Measurements from ENCODE around the gene CD46.
"Not testable (repeated sequence)": the region's sequence is repeated elsewhere in the genome, so short reads cannot be mapped to it uniquely, and the experiment has no call there.

CD46 gene

DNA sequence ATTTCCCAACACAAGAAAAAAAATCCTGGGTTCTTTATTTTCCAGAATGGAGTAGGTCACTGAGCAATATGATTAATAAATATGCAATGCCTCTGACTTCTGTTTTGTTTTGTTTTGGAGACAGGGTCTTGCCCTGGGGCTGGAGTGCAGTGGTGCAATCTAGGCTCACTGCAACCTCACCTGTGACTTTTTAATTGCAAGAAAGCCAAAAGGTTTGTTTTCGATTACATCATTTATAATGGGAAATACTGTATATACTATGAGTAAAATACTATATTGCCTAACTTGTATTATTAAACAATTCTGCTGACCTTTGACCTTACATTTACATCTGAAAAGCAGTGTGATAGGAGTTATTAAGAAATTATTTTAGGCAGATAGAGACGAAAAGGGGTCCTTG is 11.6 kb upstream of the CD46 start:
- no peaks in the 10 kb centered on the region for H3K36me3 ChIP-seq (ENCODE audit: insufficient read depth, low read length)
- H3K27ac ChIP-seq (ENCODE audit: low read depth, low read length), result no peak overlapping the region
- H3K9me3 ChIP-seq (ENCODE audit: low read length), result no peaks in the 10 kb centered on the region
- no peaks in the 10 kb centered on the region for H3K27me3 ChIP-seq (ENCODE audit: control insufficient read depth in 1 of 2, insufficient read depth in 2 of 2, low read length in 2 of 2)
- H3K4me1 ChIP-seq (ENCODE audit: insufficient read depth, low read length), result no peaks in the 10 kb centered on the region
- no peak overlapping the region for H3K9ac ChIP-seq (ENCODE audit: low read length)
- no peak overlapping the region for H3K4me3 ChIP-seq (ENCODE audit: low read depth in 1 of 2, low read length in 2 of 2)

DNA sequence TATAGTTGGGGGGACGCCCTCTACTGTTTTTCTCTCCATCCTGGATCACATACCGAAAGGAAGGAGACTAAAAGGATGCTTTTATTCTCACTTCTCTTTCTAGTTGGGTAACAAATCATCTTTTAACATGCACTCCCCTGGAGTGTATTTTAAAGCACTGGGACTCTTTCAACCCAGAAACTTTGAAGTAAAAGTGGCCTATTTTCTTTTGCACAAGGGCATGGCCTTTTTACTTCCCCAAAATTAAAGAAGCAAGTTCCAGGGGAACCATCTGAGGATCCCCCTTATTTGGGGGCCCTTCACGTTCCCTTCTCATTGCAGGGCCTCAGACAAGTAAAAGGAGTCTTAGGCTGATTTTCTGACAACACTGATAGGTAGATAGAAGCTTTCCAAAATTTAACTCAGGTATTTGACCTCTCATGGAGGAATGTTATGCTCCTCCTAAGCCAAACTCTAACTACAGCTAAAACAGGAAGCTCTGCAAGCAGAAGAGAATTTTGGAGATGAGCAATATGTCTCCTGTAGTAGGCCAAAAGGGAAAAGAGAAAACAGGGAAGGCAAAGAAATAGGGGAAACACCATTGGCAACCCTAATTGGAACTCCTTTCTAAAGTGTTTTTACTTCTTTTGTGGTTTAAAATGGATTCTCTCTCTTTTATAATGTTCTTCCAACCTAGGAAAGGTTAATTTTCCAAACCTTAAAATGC is 8.9 kb upstream of the CD46 start:
- no peaks in the 10 kb centered on the region for H3K27me3 ChIP-seq (ENCODE audit: control insufficient read depth in 1 of 2, insufficient read depth in 2 of 2, low read length in 2 of 2)
- H3K9ac ChIP-seq (ENCODE audit: low read length), result no peak overlapping the region
- no peak overlapping the region for H3K27ac ChIP-seq (ENCODE audit: low read depth, low read length)
- no peak overlapping the region for H3K4me3 ChIP-seq (ENCODE audit: low read depth in 1 of 2, low read length in 2 of 2)
- no peaks in the 10 kb centered on the region for H3K9me3 ChIP-seq (ENCODE audit: low read length)
- H3K4me1 ChIP-seq (ENCODE audit: insufficient read depth, low read length), result no peaks in the 10 kb centered on the region
- H3K36me3 ChIP-seq (ENCODE audit: insufficient read depth, low read length), result no peaks in the 10 kb centered on the region

DNA sequence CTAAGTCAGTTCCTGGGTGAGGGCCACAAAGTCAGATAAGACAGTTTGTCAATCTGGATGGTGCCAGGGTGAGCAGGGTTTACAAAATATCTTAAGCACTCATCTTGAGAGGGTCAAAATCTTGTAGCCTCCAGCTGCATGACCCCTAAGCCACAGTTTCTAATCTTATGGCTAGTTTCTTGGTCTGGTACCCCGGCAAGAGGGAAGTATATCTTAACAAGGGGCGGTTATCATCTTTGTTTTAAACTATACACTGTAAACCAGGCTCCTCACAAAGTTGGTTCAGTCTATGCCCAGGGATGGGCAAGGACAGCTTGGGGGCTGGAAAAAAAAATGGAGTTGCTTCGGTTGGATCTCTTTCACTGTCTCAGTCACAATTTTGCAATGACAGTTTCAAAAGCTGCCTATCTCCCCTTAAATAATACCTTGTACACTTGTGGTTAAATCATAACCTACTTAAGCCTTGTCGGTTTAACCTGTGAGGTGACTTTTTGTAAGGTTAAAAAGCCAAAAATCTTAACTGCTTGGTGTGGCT is 7.8 kb upstream of the CD46 start:
- H3K4me1 ChIP-seq (ENCODE audit: insufficient read depth, low read length), result no peaks in the 10 kb centered on the region
- no peak overlapping the region for H3K27ac ChIP-seq (ENCODE audit: low read depth, low read length)
- H3K9me3 ChIP-seq (ENCODE audit: low read length), result no peaks in the 10 kb centered on the region
- H3K9ac ChIP-seq (ENCODE audit: low read length), result no peak overlapping the region
- H3K27me3 ChIP-seq (ENCODE audit: control insufficient read depth in 1 of 2, insufficient read depth in 2 of 2, low read length in 2 of 2), result no peaks in the 10 kb centered on the region
- H3K36me3 ChIP-seq (ENCODE audit: insufficient read depth, low read length), result no peaks in the 10 kb centered on the region
- H3K4me3 ChIP-seq (ENCODE audit: low read depth in 1 of 2, low read length in 2 of 2), result no peak overlapping the region

DNA sequence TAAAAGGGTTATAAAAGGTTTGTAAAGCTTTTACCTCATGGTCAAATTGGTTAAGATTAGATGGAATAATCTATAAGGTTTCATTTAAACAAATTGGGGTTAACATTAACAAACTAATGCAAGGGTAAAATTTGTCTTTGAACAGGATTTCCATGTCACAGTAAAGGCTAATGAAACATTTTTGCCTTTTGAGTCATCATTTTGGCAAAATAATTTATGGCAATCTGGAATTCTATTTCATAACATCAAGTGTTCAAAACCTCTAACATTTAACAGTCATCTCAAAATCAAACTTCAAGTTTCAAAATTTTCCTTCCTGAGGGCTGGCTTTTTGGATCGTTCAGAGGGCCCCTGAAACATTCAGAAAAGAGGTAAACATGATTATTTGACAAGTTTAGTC is 6.6 kb upstream of the CD46 start:
- no peaks in the 10 kb centered on the region for H3K36me3 ChIP-seq (ENCODE audit: insufficient read depth, low read length)
- H3K9ac ChIP-seq (ENCODE audit: low read length), result no peak overlapping the region
- no peak overlapping the region for H3K27ac ChIP-seq (ENCODE audit: low read depth, low read length)
- H3K27me3 ChIP-seq (ENCODE audit: control insufficient read depth in 1 of 2, insufficient read depth in 2 of 2, low read length in 2 of 2), result no peaks in the 10 kb centered on the region
- H3K4me3 ChIP-seq (ENCODE audit: low read depth in 1 of 2, low read length in 2 of 2), result no peak overlapping the region
- H3K9me3 ChIP-seq (ENCODE audit: low read length), result no peaks in the 10 kb centered on the region
- no peaks in the 10 kb centered on the region for H3K4me1 ChIP-seq (ENCODE audit: insufficient read depth, low read length)

DNA sequence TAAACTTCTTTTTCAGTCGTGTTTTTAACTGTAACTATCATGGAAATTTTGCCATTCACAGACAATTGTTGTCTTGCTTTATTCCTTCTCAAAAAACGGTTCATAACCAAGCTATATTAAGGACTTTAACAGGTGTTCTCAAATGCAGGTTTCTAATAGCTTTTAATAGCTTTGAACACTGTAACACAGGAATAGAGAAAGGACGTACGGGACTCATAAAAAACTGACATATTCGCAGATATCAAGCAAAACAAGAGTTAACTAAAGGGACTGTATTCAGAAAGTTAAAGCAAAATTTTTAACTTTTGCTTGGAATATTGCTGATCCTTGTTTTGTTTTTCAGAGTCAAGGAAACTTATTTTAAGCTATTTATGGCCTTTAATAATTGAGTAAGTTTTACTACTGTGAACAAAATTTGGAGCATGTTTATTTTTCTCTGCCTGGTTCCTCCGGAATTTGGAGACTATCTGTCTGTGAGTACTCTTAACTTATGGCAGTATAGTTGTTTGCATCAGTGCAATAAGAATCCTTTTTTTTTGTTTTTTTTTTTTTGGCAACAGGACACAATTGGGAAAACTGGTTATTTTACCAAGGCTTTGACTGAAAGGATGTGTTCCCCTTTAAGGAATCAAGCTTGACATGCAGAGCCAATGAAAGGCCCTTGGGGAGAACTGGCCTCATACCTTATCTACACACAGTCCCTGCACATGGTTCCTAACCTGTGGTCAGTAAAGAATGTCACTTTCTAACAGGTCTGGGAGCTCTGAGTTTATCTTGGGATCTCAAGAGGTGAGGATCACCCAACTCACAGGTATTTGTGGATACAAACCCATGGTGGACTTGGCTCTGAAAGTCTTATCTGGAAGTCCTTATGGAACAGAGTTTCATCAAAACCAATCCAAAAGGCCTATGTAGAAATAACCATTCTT is 5.8 kb upstream of the CD46 start:
- Histone ChIP-seq H3K4me1 (ENCODE audit: insufficient read depth, low read length) (peaks cover 6% of the 10 kb centered on the region), H3K27ac (ENCODE audit: low read depth, low read length) (no peak overlapping the region), H3K27me3 (ENCODE audit: control insufficient read depth in 1 of 2, insufficient read depth in 2 of 2, low read length in 2 of 2) (no peaks in the 10 kb centered on the region), H3K9ac (ENCODE audit: low read length) (no peak overlapping the region), H3K9me3 (ENCODE audit: low read length) (no peaks in the 10 kb centered on the region), H3K36me3 (ENCODE audit: insufficient read depth, low read length) (no peaks in the 10 kb centered on the region), H3K4me3 (ENCODE audit: low read depth in 1 of 2, low read length in 2 of 2) (no peak overlapping the region)

DNA sequence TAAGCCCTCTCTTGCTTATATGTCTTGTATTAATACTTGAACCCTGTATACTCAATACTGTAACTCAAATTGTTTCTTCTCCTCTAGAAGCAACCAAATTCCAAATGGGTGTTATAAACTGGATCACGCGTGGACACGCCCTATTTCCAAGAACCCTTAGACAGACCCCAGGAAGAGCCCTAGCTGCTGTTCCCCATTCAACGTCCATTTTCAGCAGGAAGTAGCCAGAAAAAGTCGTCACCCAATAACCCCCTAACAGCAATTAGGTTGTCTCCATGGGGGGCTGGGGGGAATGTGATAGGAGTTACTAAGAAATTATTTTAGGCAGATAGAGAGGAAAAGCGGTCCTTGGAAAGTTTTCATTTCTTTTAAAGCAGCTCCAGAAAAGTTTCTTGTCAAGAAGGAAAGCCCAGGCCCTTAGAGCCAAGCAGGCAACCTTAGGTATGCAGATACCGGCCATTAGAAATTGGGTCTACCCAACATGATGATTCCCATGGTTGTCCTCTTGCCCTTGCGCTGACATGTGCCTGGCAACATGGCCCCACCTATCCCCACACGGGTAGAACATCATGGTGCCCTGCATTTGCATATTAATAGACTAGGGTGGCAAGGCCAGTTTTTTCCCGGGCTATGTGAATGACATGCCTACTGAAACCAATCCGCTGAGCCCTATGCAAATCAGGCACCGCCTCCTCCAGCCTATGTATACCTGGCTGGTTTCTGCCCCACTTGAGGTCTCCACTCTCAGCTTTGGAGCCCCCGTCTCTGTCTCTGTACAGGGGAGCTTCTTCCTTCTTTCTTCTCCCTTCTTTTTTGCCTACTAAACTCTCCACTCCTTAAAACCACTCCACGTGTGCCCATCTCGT is 4.0 kb upstream of the CD46 start:
- H3K9me3 ChIP-seq (ENCODE audit: low read length), result no peaks in the 10 kb centered on the region
- no peaks in the 10 kb centered on the region for H3K36me3 ChIP-seq (ENCODE audit: insufficient read depth, low read length)
- H3K4me1 ChIP-seq (ENCODE audit: insufficient read depth, low read length), result peaks cover 10% of the 10 kb centered on the region
- no peak overlapping the region for H3K9ac ChIP-seq (ENCODE audit: low read length)
- H3K27me3 ChIP-seq (ENCODE audit: control insufficient read depth in 1 of 2, insufficient read depth in 2 of 2, low read length in 2 of 2), result no peaks in the 10 kb centered on the region
- H3K27ac ChIP-seq (ENCODE audit: low read depth, low read length), result no peak overlapping the region
- H3K4me3 ChIP-seq (ENCODE audit: low read depth in 1 of 2, low read length in 2 of 2), result no peak overlapping the region

DNA sequence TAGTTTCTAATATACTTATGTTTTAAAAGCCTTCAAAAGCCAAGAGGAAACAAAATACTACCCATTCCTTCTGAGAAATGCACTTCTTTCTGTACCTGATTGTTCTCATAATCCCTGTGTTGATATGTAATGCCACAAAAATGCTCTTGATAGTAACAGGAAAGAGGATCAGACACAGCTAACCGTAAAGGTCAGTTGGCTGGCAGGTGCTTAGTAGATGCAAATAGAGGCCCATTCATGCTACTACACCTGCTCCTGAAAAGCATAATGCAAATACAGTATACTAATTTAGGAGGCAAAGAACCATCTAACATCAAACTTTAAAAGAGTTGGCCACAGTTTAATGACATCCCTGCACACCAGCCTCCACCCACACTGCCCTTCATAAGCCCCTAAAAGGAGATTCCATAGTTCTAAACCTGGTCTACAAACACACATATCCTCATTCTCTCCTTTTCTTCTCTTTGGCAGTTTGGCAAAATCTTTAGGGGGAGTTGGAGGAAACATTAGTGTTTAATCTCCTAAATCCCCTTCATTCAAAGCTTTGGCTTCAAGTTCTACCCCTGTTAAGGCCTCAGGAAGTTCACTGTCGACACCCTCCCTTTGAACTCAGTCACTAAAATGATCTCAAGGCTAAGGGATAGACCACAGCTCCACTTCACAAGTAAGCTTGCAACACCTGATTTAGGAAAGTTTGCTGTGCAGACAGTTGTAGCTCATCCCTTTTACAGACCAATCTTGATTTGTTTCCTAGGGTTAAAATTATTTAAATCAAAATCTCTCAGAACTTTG is 2.9 kb upstream of the CD46 start:
- no peaks in the 10 kb centered on the region for H3K9me3 ChIP-seq (ENCODE audit: low read length)
- no peak overlapping the region for H3K27ac ChIP-seq (ENCODE audit: low read depth, low read length)
- no peaks in the 10 kb centered on the region for H3K27me3 ChIP-seq (ENCODE audit: control insufficient read depth in 1 of 2, insufficient read depth in 2 of 2, low read length in 2 of 2)
- H3K9ac ChIP-seq (ENCODE audit: low read length), result no peak overlapping the region
- H3K36me3 ChIP-seq (ENCODE audit: insufficient read depth, low read length), result no peaks in the 10 kb centered on the region
- H3K4me1 ChIP-seq (ENCODE audit: insufficient read depth, low read length), result peaks cover 20% of the 10 kb centered on the region
- no peak overlapping the region for H3K4me3 ChIP-seq (ENCODE audit: low read depth in 1 of 2, low read length in 2 of 2)

DNA sequence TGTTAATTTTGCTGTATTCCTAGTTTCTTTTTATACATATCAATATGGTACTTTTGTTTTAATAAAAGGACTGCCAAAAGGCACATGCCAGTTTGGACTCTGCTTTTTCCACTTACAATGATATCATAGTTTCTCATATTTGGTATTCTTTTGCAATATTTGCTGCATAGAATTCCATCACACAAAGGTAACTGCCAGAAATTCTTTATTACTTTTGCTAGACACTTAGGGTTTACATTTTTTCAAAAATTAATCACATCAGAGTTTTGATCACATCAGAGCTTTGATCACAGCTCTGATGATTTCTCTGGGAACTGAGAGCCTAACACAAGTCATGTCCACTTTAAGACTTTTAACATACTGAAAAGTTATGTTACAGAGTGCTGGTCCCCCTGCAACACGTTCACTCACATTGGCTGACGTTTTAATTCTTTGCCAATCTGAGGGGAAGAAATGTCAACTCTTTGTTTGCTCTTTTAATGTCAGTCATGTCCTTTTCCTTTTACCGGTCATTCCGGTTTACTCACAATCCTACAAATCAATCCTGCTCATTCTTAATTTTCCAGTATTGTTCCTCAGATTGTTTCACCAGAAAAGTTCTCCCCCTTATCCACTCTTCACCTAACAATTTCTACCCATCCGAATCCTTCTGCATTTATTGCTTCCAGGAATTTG is 1.1 kb upstream of the CD46 start:
- Histone ChIP-seq H3K36me3 (ENCODE audit: insufficient read depth, low read length) (no peaks in the 10 kb centered on the region), H3K4me1 (ENCODE audit: insufficient read depth, low read length) (peaks cover 36% of the 10 kb centered on the region), H3K4me3 (ENCODE audit: low read depth in 1 of 2, low read length in 2 of 2) (peak overlapping the region; percentile 38 to 97), H3K9me3 (ENCODE audit: low read length) (no peaks in the 10 kb centered on the region), H3K27me3 (ENCODE audit: control insufficient read depth in 1 of 2, insufficient read depth in 2 of 2, low read length in 2 of 2) (no peaks in the 10 kb centered on the region), H3K9ac (ENCODE audit: low read length) (peak overlapping the region; percentile 62), H3K27ac (ENCODE audit: low read depth, low read length) (peak overlapping the region; percentile 89)

DNA sequence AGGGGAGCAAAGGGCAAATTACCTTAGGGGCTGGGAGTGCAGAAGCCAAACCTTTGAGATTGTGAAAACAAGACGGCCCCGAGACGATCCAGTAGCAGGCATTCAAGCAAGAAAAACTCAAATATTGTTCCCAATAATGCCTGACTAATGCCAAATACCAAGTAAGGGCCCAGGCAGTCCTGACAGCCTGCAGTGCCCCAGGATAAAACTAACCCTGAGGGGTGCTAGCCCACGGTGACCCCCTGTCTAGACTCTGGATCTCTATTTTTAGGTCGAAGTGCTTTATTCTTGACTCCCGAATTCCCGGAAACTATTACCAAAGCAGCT is 428 bp upstream of the CD46 start:
- H3K9ac ChIP-seq (ENCODE audit: low read length), result peak overlapping the region; percentile 62
- H3K4me1 ChIP-seq (ENCODE audit: insufficient read depth, low read length), result peaks cover 36% of the 10 kb centered on the region
- H3K9me3 ChIP-seq (ENCODE audit: low read length), result not testable (repeated sequence)

DNA sequence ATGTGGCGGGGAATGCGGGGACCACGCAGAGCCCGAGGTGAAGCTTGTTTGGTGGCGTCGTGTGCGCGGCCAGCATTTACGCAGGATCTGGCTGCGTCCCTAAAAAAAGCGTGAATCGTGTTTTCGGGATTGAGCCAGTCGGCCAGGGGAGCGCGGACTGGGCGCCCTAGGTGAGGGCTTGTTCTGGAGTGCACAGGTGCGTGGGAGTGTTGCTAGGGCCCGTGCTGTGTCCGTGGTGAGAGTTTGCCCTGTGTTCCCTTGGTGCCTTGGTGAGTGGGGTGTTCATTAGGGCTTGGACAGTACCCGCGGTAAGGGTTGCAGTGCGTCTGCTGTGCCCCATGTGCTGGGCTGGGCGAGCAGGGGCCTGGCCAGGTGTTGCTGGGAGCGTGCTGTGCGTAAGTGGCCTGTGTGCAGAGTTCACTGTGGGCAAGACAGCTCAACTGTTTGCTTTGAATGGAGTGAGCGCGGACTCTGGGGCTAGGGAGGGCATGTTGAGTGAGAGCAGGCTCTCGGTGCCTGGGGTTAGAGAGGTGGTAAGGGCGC is 673 bp downstream of the CD46 start:
- no peaks in the 10 kb centered on the region for H3K27me3 ChIP-seq (ENCODE audit: control insufficient read depth in 1 of 2, insufficient read depth in 2 of 2, low read length in 2 of 2)
- H3K4me1 ChIP-seq (ENCODE audit: insufficient read depth, low read length), result peaks cover 36% of the 10 kb centered on the region
- peak overlapping the region; percentile 89 for H3K27ac ChIP-seq (ENCODE audit: low read depth, low read length)
- no peaks in the 10 kb centered on the region for H3K9me3 ChIP-seq (ENCODE audit: low read length)
- H3K36me3 ChIP-seq (ENCODE audit: insufficient read depth, low read length), result peaks cover 6% of the 10 kb centered on the region
- H3K9ac ChIP-seq (ENCODE audit: low read length), result peak overlapping the region; percentile 37
- H3K4me3 ChIP-seq (ENCODE audit: low read depth in 1 of 2, low read length in 2 of 2), result peak overlapping the region; percentile 86 to 97

More for the DNA sequence above, 428 bp upstream of the CD46 start:
- not testable (repeated sequence) for H3K36me3 ChIP-seq (ENCODE audit: insufficient read depth, low read length); H3K27me3 ChIP-seq (ENCODE audit: control insufficient read depth in 1 of 2, insufficient read depth in 2 of 2, low read length in 2 of 2)
- H3K27ac ChIP-seq (ENCODE audit: low read depth, low read length), result peak overlapping the region; percentile 89
- H3K4me3 ChIP-seq (ENCODE audit: low read depth in 1 of 2, low read length in 2 of 2), result peak overlapping the region; percentile 38 to 97

Measured in muscle layer of colon (tissue), 2 donors.